ENCODE measurements around the gene LELP1. TPM values are rescaled to one million over a fixed set of nuclear protein-coding genes. Genes with fewer than 3 reads are reported as not detected.

Gene LELP1
- total and polyA plus RNA-seq, 7 experiments from 2014 or later: not detected

DNA sequence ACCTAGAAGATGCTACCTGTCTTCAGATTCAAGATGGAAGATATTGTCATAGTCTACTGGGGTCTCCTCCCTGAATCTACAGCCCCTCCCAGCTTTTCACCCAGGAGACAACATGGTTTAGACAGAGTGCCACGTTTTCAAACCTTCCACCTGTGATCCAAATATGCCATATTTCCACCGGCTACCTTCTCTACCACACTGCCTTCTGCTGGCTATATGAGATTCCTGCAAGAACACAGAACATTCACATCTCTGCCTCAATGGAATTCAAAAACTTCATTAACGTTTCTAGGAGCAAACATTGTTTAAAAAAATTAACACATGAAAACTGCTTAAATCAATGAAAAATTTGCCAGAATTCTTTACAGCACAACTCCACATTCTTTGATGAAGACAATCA, 12.9 kb upstream of the LELP1 start:
- no peaks in the 10 kb centered on the region for H3K9me3 ChIP-seq (ENCODE audit: control insufficient read depth in 2 of 3, low read length in 3 of 3)
- H3K27ac ChIP-seq (ENCODE audit: low read depth, low read length): no peak overlapping the region
- no peak overlapping the region for H3K4me3 Mint-ChIP-seq
- peaks cover 0 to 1% (median 0%) of the 10 kb centered on the region in 7 donors for H3K4me1 Mint-ChIP-seq
- ATAC-seq (no peak), DNase-seq (no peak)
- no peak overlapping the region for H3K4me3 ChIP-seq (ENCODE audit: low read length)
- H3K36me3 ChIP-seq (ENCODE audit: control insufficient read depth in 2 of 3, insufficient read depth in 3 of 3, low read length in 3 of 3): no peaks in the 10 kb centered on the region
- H3K27ac Mint-ChIP-seq: no peak overlapping the region
- no peaks in the 10 kb centered on the region for H3K4me1 ChIP-seq (ENCODE audit: control insufficient read depth in 2 of 2, insufficient read depth in 2 of 2, low read length in 2 of 2)
- ChIA-PET CTCF (no interaction called here), POLR2A (no interaction called here)
- intact Hi-C loops (cut with micrococcal nuclease): no loop called here
- H3K36me3 Mint-ChIP-seq: peaks cover 0 to 19% (median 4%) of the 10 kb centered on the region in 5 donors
- H3K27me3 Mint-ChIP-seq: peaks cover 32 to 78% (median 72%) of the 10 kb centered on the region in 5 donors
- H3K9me3 Mint-ChIP-seq: peaks cover 6 to 20% (median 10%) of the 10 kb centered on the region in 11 donors
- no peaks in the 10 kb centered on the region for H3K27me3 ChIP-seq (ENCODE audit: control insufficient read depth in 2 of 2, insufficient read depth in 2 of 2, low read length in 2 of 2)

DNA sequence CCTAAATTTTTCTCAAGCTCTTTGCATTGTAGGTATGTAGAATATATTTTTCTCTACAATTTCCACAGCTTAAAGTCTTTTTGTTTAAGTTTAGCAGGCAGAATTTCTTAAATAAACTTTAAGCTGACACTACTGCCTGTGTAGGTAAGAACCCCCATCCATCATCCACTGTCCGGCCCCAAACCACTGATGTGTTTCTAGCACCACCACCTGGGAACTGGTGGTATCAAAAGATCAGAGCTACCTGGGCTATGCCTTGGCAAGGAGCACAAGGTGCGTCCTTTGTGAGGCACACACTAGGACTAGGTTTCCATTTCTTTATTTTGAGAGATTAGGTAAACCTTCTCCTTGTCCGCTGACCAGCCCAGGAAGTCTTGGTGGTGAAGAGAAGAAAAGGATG, 10.5 kb upstream of the LELP1 start:
- H3K4me3 ChIP-seq (ENCODE audit: low read length): no peak overlapping the region
- H3K36me3 ChIP-seq (ENCODE audit: control insufficient read depth in 2 of 3, insufficient read depth in 3 of 3, low read length in 3 of 3): no peaks in the 10 kb centered on the region
- ChIA-PET POLR2A (no interaction called here), CTCF (no interaction called here)
- peaks cover 0 to 2% (median 0%) of the 10 kb centered on the region in 5 donors for H3K36me3 Mint-ChIP-seq
- DNase-seq (no peak), ATAC-seq (no peak)
- no peaks in the 10 kb centered on the region for H3K4me1 ChIP-seq (ENCODE audit: control insufficient read depth in 2 of 2, insufficient read depth in 2 of 2, low read length in 2 of 2)
- H3K4me1 Mint-ChIP-seq: peaks cover 0 to 1% (median 0%) of the 10 kb centered on the region in 7 donors
- no peak overlapping the region for H3K27ac ChIP-seq (ENCODE audit: low read depth, low read length)
- H3K27me3 Mint-ChIP-seq: peaks cover 33 to 72% (median 67%) of the 10 kb centered on the region in 5 donors
- intact Hi-C loops (cut with micrococcal nuclease): no loop called here
- H3K27ac Mint-ChIP-seq: no peak overlapping the region
- H3K9me3 Mint-ChIP-seq: peaks cover 0 to 3% (median 0%) of the 10 kb centered on the region in 11 donors
- H3K27me3 ChIP-seq (ENCODE audit: control insufficient read depth in 2 of 2, insufficient read depth in 2 of 2, low read length in 2 of 2): no peaks in the 10 kb centered on the region
- no peaks in the 10 kb centered on the region for H3K9me3 ChIP-seq (ENCODE audit: control insufficient read depth in 2 of 3, low read length in 3 of 3)
- H3K4me3 Mint-ChIP-seq: no peak overlapping the region

DNA sequence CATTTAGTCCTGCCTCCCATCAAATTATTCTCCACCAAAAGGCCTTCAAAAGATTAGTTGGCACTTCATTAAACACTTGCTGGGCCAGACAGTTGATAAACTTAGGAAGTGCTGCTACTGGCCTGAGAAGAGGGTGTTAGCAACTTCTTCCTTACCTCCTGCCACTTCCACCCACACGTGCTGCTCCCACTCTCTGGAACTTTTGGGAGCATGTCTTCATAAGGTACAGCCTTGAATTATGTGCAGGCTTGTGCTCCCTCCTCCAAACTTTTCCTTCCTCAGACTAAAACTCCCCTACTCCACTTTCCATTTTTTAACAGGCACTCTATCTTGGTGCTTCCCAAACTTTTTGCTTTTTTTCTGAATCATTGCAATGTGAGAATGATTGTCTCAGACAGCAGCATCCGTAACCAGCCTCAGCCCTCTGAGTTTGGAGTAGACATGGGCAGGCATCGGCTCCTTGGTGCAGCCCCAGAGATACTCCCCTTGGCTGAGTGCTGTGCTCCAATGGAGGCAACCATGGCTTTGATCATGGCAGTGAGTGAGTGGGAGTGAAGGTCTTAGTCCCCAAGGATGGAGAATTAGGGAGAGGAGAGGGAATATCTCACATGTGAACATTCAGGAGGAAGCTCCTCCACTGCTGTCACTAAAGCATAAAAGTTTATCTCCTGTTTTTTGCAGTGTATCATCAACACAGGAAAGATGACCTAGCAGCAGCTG, 8.7 kb upstream of the LELP1 start:
- intact Hi-C loops (cut with micrococcal nuclease): no loop called here
- H3K36me3 ChIP-seq (ENCODE audit: control insufficient read depth in 2 of 3, insufficient read depth in 3 of 3, low read length in 3 of 3): no peaks in the 10 kb centered on the region
- no peaks in the 10 kb centered on the region for H3K4me1 ChIP-seq (ENCODE audit: control insufficient read depth in 2 of 2, insufficient read depth in 2 of 2, low read length in 2 of 2)
- H3K4me3 ChIP-seq (ENCODE audit: low read length): no peak overlapping the region
- POLR2A ChIA-PET: no interaction called here
- Mint-ChIP-seq H3K4me1 (peaks cover 0 to 1% (median 0%) of the 10 kb centered on the region in 7 donors), H3K4me3 (no peak overlapping the region), H3K9me3 (peaks cover 0 to 3% (median 0%) of the 10 kb centered on the region in 11 donors), H3K36me3 (no peaks in the 10 kb centered on the region), H3K27me3 (peaks cover 36 to 74% (median 72%) of the 10 kb centered on the region in 5 donors), H3K27ac (no peak overlapping the region)
- no peak overlapping the region for H3K27ac ChIP-seq (ENCODE audit: low read depth, low read length)
- no peaks in the 10 kb centered on the region for H3K9me3 ChIP-seq (ENCODE audit: control insufficient read depth in 2 of 3, low read length in 3 of 3)
- no peaks in the 10 kb centered on the region for H3K27me3 ChIP-seq (ENCODE audit: control insufficient read depth in 2 of 2, insufficient read depth in 2 of 2, low read length in 2 of 2)
- DNase-seq (no peak), ATAC-seq (no peak)
- CTCF ChIA-PET: no interaction called here

DNA sequence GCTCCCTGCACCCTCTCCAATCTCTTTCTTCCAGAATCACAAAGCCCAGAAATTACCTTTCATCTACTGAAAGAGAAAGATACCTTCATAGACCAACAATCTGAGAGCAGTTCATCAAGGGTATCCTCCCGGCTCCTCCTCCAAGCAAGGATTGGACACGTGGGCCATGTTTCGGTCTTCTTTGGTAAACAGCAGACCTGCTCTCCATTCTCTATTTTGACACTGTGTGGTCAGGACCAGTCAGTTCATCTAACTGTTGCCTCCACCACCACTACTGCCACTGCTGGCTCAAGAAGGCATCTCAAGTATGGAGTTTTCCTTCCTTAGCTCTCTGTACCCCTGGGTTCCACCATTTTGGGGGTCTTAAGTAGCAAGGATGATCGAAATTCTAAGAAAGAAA, 8.0 kb upstream of the LELP1 start:
- Mint-ChIP-seq H3K4me1 (peaks cover 0 to 1% (median 0%) of the 10 kb centered on the region in 7 donors), H3K27ac (no peak overlapping the region), H3K9me3 (peaks cover 0 to 3% (median 0%) of the 10 kb centered on the region in 11 donors), H3K36me3 (no peaks in the 10 kb centered on the region), H3K4me3 (no peak overlapping the region), H3K27me3 (peaks cover 35 to 78% (median 65%) of the 10 kb centered on the region in 5 donors)
- ATAC-seq: no peak
- Histone ChIP-seq H3K9me3 (ENCODE audit: control insufficient read depth in 2 of 3, low read length in 3 of 3) (no peaks in the 10 kb centered on the region), H3K27me3 (ENCODE audit: control insufficient read depth in 2 of 2, insufficient read depth in 2 of 2, low read length in 2 of 2) (no peaks in the 10 kb centered on the region), H3K27ac (ENCODE audit: low read depth, low read length) (no peak overlapping the region), H3K4me3 (ENCODE audit: low read length) (no peak overlapping the region), H3K4me1 (ENCODE audit: control insufficient read depth in 2 of 2, insufficient read depth in 2 of 2, low read length in 2 of 2) (no peaks in the 10 kb centered on the region), H3K36me3 (ENCODE audit: control insufficient read depth in 2 of 3, insufficient read depth in 3 of 3, low read length in 3 of 3) (no peaks in the 10 kb centered on the region)
- no peak for DNase-seq
- intact Hi-C loops (cut with micrococcal nuclease): no loop called here
- CTCF ChIA-PET: no interaction called here
- POLR2A ChIA-PET: no interaction called here

DNA sequence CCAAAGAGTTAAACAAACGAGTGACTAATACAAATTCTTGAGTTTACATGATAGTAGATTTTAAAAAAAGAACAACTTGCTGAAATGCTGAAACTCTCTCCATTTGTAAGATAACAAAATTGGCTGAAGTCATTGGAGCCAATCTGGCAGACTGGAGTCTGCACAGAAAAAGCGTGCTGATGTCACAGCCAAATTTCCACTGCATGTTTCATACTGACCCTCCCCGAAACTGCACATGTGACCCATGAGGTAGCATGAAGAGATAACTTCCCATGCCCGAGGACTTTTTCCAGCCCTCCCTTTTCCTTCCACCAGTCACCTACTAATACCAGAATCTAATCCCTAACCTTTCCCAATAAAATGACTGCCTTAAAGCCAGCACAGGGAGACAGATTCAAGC, 1.2 kb upstream of the LELP1 start:
- H3K9me3 ChIP-seq (ENCODE audit: control insufficient read depth in 2 of 3, low read length in 3 of 3): no peaks in the 10 kb centered on the region
- Mint-ChIP-seq H3K4me1 (no peaks in the 10 kb centered on the region), H3K27me3 (peaks cover 14 to 60% (median 40%) of the 10 kb centered on the region in 5 donors), H3K9me3 (peaks cover 0 to 3% (median 0%) of the 10 kb centered on the region in 11 donors), H3K36me3 (no peaks in the 10 kb centered on the region), H3K27ac (no peak overlapping the region), H3K4me3 (no peak overlapping the region)
- H3K4me1 ChIP-seq (ENCODE audit: control insufficient read depth in 2 of 2, insufficient read depth in 2 of 2, low read length in 2 of 2): no peaks in the 10 kb centered on the region
- ATAC-seq: no peak
- H3K27ac ChIP-seq (ENCODE audit: low read depth, low read length): no peak overlapping the region
- intact Hi-C loops (cut with micrococcal nuclease): no loop called here
- ChIA-PET CTCF (no interaction called here), POLR2A (no interaction called here)
- H3K4me3 ChIP-seq (ENCODE audit: low read length): no peak overlapping the region
- no peaks in the 10 kb centered on the region for H3K36me3 ChIP-seq (ENCODE audit: control insufficient read depth in 2 of 3, insufficient read depth in 3 of 3, low read length in 3 of 3)
- no peak for DNase-seq
- no peaks in the 10 kb centered on the region for H3K27me3 ChIP-seq (ENCODE audit: control insufficient read depth in 2 of 2, insufficient read depth in 2 of 2, low read length in 2 of 2)

DNA sequence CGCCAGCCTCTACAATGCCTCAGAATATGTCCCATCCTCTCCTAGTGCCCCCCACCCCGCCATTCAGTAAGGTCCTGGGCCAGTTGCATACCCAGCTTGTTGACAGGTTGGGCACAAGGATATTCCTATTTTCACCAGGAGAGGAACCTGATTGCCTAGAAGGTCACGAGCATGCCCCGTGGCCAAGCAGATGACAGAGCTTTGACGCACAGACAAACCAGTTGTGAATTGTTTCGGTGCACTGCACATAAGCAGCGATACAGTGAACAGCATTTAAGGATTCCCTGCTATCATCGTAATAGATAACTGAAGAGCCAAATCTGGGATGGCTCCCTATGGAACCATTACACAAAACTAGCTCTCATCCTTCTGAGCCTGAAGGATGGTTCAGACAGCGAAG, 3.4 kb downstream of the LELP1 start:
- intact Hi-C loops (cut with micrococcal nuclease): no loop called here
- no peak for DNase-seq
- H3K4me3 ChIP-seq (ENCODE audit: low read length): no peak overlapping the region
- H3K27me3 ChIP-seq (ENCODE audit: control insufficient read depth in 2 of 2, insufficient read depth in 2 of 2, low read length in 2 of 2): no peaks in the 10 kb centered on the region
- H3K27ac Mint-ChIP-seq: no peak overlapping the region
- H3K4me3 Mint-ChIP-seq: no peak overlapping the region
- no peaks in the 10 kb centered on the region for H3K36me3 ChIP-seq (ENCODE audit: control insufficient read depth in 2 of 3, insufficient read depth in 3 of 3, low read length in 3 of 3)
- no peaks in the 10 kb centered on the region for H3K9me3 ChIP-seq (ENCODE audit: control insufficient read depth in 2 of 3, low read length in 3 of 3)
- ATAC-seq: no peak
- ChIA-PET POLR2A (no interaction called here), CTCF (no interaction called here)
- H3K4me1 ChIP-seq (ENCODE audit: control insufficient read depth in 2 of 2, insufficient read depth in 2 of 2, low read length in 2 of 2): no peaks in the 10 kb centered on the region
- H3K9me3 Mint-ChIP-seq: peaks cover 0 to 8% (median 0%) of the 10 kb centered on the region in 11 donors
- H3K27ac ChIP-seq (ENCODE audit: low read depth, low read length): no peak overlapping the region
- H3K36me3 Mint-ChIP-seq: no peaks in the 10 kb centered on the region
- H3K27me3 Mint-ChIP-seq: peaks cover 10 to 52% (median 37%) of the 10 kb centered on the region in 5 donors
- H3K4me1 Mint-ChIP-seq: no peaks in the 10 kb centered on the region

DNA sequence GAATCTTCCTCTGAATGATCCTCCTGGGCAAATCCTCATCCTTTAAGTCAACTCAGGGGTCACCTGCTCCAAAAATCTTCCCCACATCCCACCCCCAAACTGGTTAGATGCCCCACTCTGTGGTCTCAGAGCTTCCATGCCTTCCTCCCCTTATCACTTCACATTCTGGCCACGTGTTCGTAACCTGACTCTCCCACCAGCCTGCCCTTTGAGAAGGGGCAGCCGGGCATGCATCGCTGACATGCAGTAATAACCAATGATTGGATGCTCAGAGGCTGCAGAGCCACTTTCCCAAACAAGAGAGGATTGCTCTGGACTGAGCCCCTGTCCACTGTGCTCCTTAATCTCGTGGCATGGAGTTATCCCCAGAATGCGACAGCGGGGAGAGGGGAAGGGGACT, 7.0 kb downstream of the LELP1 start:
- H3K27ac ChIP-seq (ENCODE audit: low read depth, low read length): no peak overlapping the region
- DNase-seq: no peak
- H3K4me3 Mint-ChIP-seq: no peak overlapping the region
- no peaks in the 10 kb centered on the region for H3K4me1 ChIP-seq (ENCODE audit: control insufficient read depth in 2 of 2, insufficient read depth in 2 of 2, low read length in 2 of 2)
- H3K4me1 Mint-ChIP-seq: no peaks in the 10 kb centered on the region
- no peaks in the 10 kb centered on the region for H3K36me3 Mint-ChIP-seq
- no peaks in the 10 kb centered on the region for H3K27me3 ChIP-seq (ENCODE audit: control insufficient read depth in 2 of 2, insufficient read depth in 2 of 2, low read length in 2 of 2)
- peaks cover 10 to 44% (median 36%) of the 10 kb centered on the region in 5 donors for H3K27me3 Mint-ChIP-seq
- no peaks in the 10 kb centered on the region for H3K9me3 ChIP-seq (ENCODE audit: control insufficient read depth in 2 of 3, low read length in 3 of 3)
- no peak overlapping the region for H3K4me3 ChIP-seq (ENCODE audit: low read length)
- ATAC-seq: no peak
- no peak overlapping the region for H3K27ac Mint-ChIP-seq
- ChIA-PET POLR2A (no interaction called here), CTCF (interaction anchor here (1.5 kb wide), 1 partner anchor 11 kb away, joined by 3 read pairs; no protein-coding TSS in a partner anchor)
- intact Hi-C loops (cut with micrococcal nuclease): no loop called here
- peaks cover 0 to 5% (median 0%) of the 10 kb centered on the region in 11 donors for H3K9me3 Mint-ChIP-seq
- no peaks in the 10 kb centered on the region for H3K36me3 ChIP-seq (ENCODE audit: control insufficient read depth in 2 of 3, insufficient read depth in 3 of 3, low read length in 3 of 3)
